Large intestine (tissue), 3 donors: ENCODE results near the gene CINP. TPM values are rescaled to one million over a fixed set of nuclear protein-coding genes. Genes with fewer than 3 reads are reported as not detected.
"Not testable (repeated sequence)": the region's sequence is repeated elsewhere in the genome, so short reads cannot be mapped to it uniquely, and the experiment has no call there.

Experiments
- DNase-seq, 2 donors: peaks; one replicate each; pipeline versions ENCODE4 v3.0.0 to v3.0.0-alpha.2; 2013
- H3K27ac ChIP-seq: one replicate; pipeline ENCODE4 v1.5.1; 2013; ENCODE audit warnings: low read length
- H3K27me3 ChIP-seq: 2 replicates; pipeline ENCODE4 v1.6.1; 2013; ENCODE audit warnings: low read length; ENCODE audit not compliant: control insufficient read depth, insufficient read depth
- H3K36me3 ChIP-seq: 2 replicates; pipeline ENCODE4 v1.6.1; 2013; ENCODE audit warnings: low read length; ENCODE audit not compliant: control insufficient read depth, insufficient read depth
- H3K4me1 ChIP-seq: one replicate; pipeline ENCODE4 v1.6.1; 2013; ENCODE audit warnings: low read length; ENCODE audit not compliant: control insufficient read depth, insufficient read depth
- H3K4me3 ChIP-seq: one replicate; pipeline ENCODE4 v1.5.1; 2013; ENCODE audit warnings: low read length
- H3K9me3 ChIP-seq: one replicate; pipeline ENCODE4 v1.6.1; 2013; ENCODE audit warnings: mild to moderate bottlenecking, low read depth, low read length, moderate library complexity; ENCODE audit not compliant: control insufficient read depth
- WGBS: methylation state at CpG from one replicate; pipeline ENCODE4 v1.1.5; 2013; ENCODE audit warnings: low lambda C conversion rate; ENCODE audit not compliant: insufficient coverage; 5-methylcytosine and 5-hydroxymethylcytosine counted together
- polyA plus RNA-seq: library from polyadenylated mRNA; unstranded; fragments of 120-200 nt; gene quantifications from one replicate; pipeline ENCODE4 v1.2.1, GENCODE V29; 2013

Gene CINP
- polyA plus RNA-seq, 1 donor = 33.4 TPM

DNA sequence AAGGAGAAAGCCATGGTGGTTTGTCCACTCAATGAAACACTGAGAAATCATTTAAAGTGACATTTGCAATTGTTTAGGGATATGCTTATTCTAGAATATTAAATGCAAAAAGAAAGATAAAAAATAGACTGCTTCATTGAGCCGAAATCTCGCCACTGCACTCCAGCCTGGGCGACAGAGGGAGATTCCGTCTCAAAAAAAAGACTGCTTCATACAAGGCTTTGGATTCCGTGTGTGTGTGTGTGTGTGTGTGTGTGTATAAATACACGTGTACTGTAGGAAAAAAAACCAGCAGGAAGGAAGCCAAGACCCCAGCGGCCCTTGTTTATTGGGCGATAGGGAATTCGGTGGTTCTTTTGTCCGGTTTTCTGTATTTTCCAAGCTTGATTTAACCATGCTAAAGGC lies 46.4 kb downstream of the CINP start:
- Histone ChIP-seq H3K36me3 (no peaks in the 10 kb centered on the region), H3K27ac (peak overlapping the region; percentile 96), H3K4me3 (peak overlapping the region; percentile 71), H3K9me3 (no peaks in the 10 kb centered on the region), H3K4me1 (peaks cover 29% of the 10 kb centered on the region), H3K27me3 (no peaks in the 10 kb centered on the region)
- WGBS = no CpG with 5 or more reads among the region's 10 CpGs
- peak in 1 of 2 donors; percentile 45 for DNase-seq

GRCh38 chr14:102315121-102315520 lies 47.6 kb downstream of the CINP start:
- Histone ChIP-seq H3K27me3 (no peaks in the 10 kb centered on the region), H3K27ac (no peak overlapping the region), H3K9me3 (no peaks in the 10 kb centered on the region), H3K36me3 (no peaks in the 10 kb centered on the region), H3K4me1 (peaks cover 17% of the 10 kb centered on the region), H3K4me3 (no peak overlapping the region)
- no peak for DNase-seq
- no CpG with 5 or more reads among the region's 6 CpGs for WGBS

DNA sequence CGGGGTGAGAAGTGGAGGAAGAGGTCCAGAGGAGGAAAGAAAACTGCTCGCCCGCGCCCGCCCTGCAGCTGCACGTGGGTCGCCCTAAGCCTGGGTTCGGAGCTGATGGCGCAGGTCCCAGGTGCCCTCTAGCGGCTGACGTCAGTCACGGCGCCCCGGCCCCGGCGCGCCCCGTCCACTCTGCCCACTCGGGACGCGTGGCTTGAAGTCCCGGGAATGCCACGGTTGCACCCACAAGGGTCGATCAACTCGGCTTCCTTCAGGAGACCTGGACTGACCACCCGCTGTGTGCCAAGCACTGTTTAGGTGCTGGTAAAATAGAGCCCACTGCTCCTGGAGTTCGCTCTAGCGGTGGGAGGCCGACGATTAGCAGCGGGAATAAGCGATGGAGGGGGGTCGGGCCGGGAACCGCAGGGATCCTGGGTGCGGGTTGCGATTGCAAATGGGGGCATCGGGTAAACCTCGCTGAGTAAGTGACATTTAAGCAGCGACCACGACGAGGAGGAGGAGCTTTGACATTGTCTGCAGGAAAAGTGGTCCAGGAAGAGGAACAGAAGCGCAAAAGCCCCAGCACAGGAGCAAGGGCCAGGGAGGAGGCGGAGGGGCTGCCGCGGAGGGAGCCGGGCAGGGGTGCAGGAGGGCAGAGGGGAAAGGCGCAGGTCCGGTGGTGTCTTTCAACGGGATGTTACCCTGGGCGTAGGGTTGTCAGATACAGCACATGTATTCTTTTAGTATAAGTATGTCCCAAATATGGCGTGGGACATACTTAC lies 48.3 kb downstream of the CINP start:
- peak; percentile 78 to 84 for DNase-seq
- Histone ChIP-seq H3K9me3 (no peaks in the 10 kb centered on the region), H3K27ac (no peak overlapping the region), H3K27me3 (no peaks in the 10 kb centered on the region), H3K4me3 (peak overlapping the region; percentile 48), H3K36me3 (no peaks in the 10 kb centered on the region), H3K4me1 (peaks cover 17% of the 10 kb centered on the region)
- 0% methylated on average over 3 of the region's 52 CpGs for WGBS

GRCh38 chr14:102304611-102305506 lies 57.8 kb downstream of the CINP start, which contains the start of gene MOK:
MOK (minus strand) TSS chr14:102305164; CDS start chr14:102304968, 196 bp downstream.
- Histone ChIP-seq H3K27me3 (no peaks in the 10 kb centered on the region), H3K4me1 (no peaks in the 10 kb centered on the region), H3K9me3 (no peaks in the 10 kb centered on the region), H3K36me3 (no peaks in the 10 kb centered on the region), H3K27ac (peak within 1 kb of the TSS; percentile 52), H3K4me3 (peak within 1 kb of the TSS; percentile 82)
- peak; percentile 99 for DNase-seq
- WGBS = no CpG with 5 or more reads among the region's 53 CpGs

DNA sequence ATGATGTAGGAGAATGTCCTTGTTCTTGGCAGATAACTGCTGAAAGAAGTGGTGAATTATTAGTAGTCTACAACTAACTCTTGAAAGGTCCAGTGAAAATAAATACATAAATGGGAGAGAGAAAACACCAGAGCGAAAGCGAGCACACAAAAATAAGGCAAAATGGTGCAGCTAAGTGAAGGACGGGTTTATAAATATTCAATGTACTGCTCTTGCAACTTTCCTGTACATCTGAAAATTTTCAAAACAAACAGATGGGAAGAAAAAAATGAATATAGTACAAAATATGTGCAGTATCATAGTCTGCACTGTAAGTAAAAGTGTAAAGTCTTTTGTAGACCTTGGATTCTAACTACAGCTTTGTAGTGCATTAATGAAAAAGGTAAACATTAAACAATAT lies 59.0 kb downstream of the CINP start:
- Histone ChIP-seq H3K4me3 (no peak overlapping the region), H3K27ac (no peak overlapping the region), H3K36me3 (no peaks in the 10 kb centered on the region), H3K27me3 (no peaks in the 10 kb centered on the region), H3K9me3 (no peaks in the 10 kb centered on the region), H3K4me1 (no peaks in the 10 kb centered on the region)
- DNase-seq = no peak
- WGBS = 80% methylated on average over 2 of the region's 3 CpGs

DNA sequence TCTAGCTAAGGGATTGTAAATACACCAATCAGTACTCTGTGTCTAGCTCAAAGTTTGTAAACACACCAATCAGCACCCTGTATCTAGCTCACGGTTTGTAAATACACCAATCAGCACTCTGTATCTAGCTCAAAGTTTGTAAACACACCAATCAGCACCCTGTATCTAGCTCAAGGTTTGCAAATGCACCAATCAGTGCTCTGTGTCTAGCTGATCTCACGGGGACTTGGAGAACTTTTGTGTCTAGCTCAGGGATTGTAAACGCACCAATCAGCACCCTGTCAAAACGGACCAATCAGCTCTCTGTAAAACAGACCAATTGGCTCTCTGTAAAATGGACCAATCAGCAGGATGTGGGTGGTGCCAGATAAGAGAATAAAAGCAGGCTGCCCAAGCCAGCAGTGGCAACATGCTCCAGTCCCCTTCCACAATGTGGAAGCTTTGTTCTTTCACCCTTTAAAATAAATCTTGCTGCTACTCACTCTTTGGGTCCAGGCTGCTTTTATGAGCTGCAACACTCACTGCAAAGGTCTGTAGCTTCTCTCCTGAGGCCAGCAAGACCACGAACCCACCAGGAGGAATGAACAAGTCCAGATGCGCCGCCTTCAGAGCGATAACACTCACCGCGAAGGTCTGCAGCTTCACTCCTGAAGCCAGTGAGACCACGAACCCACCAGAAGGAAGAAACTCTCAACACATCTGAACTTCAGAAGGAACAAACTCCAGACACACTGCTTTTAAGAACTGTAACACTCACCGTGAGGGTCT lies 64.2 kb downstream of the CINP start:
- not testable (repeated sequence) for H3K9me3 ChIP-seq, DNase-seq, H3K4me3 ChIP-seq, H3K27ac ChIP-seq, H3K36me3 ChIP-seq, H3K4me1 ChIP-seq, H3K27me3 ChIP-seq
- no CpG with 5 or more reads among the region's 12 CpGs for WGBS

Other genes with a start within 250 kb of the CINP start
- gene WDR20, start 223.0 kb downstream of the CINP start, polyA plus RNA-seq = 27.1 TPM
- gene MOK, start 57.7 kb downstream of the CINP start, polyA plus RNA-seq = 16.5 TPM
- gene ZNF839, start 43.1 kb downstream of the CINP start, polyA plus RNA-seq = 18.4 TPM
- gene TECPR2, start 51 bp upstream of the CINP start, polyA plus RNA-seq = 10.6 TPM
- 33.3 TPM for gene ANKRD9, start 146.9 kb upstream of the CINP start, polyA plus RNA-seq
- gene RCOR1, start 229.8 kb upstream of the CINP start, polyA plus RNA-seq = 24.2 TPM